GM11168 (cell line): ENCODE data around the gene DIPK2B.

ENCODE experiments used
- in situ Hi-C: fragments of 300-500 bp; cut with MboI; formaldehyde crosslinking; loops from one replicate; pipeline ENCODE4 v1.12.0; 2022; ENCODE audit warnings: low sequenced_read_pairs; ENCODE audit not compliant: unreplicated experiment

The DIPK2B gene

DNA sequence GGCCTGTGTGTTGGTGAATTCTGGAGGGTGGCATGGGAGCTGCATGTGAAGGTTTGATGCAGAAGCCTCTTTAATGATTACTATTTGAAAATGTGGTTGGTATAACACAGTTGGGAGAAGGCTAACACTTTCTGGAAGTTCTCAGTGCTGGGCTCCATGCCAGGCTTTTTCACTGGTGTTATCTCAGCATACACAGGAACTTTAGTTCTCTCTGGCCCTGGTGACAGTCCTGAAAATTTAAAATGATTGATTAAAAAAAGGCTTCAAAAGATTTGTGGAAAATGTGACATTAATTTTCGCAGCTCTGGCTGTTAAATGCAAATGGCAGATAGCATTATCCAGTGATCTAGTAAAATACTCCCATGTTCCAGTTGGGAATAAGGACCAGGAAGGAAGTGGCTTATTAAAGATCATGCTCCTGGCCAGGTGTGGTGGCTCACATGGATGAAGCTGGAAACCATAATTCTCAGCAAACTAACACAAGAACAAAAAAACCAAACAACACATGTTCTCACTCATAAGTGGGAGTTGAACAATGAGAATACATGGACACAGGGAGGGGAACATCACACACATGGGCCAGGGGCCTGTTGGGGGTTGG, 36.6 kb downstream of the DIPK2B start:
- in situ Hi-C loops, result no loop called here

DNA sequence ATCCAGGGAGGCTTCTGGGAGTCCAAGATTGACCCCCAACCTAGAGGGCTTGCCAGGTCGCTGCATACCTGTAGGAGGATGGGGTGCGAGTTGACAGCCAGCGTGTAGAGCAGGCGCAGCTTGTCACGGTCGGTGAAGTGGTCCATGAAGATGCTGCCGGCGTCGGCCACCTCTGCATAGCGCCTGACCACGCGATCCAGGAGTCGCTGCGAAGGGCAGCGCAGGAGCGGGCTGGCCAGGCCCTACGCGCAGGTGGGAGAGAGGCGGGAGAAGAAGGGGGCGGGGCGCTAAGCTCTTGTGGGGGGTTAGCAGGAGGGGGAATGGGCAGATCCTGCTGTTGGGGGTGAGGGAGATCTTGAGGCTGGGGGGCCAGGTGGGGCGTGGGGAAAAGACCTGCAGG, 43.0 kb downstream of the DIPK2B start:
- in situ Hi-C loops, result no loop called here

DNA sequence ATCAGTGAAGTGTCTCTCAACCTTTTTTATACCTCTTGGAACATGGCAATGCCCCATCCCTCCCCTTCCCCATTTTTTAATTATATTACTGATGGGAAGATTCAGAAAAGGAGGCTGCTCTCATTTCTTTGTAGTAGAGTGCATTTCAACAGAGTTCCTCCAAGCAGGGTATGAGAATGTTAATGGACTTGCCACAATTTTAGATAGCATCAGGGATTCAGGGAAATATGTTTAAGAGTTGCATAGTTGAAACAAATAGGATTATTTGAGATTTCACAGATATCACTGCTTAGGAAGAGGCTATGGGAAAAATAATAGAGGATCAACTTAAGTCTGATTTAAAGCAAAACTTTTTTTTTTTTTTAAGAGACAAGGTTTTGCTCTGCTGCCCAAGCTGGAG, 46.2 kb downstream of the DIPK2B start:
- in situ Hi-C loops, result no loop called here

DNA sequence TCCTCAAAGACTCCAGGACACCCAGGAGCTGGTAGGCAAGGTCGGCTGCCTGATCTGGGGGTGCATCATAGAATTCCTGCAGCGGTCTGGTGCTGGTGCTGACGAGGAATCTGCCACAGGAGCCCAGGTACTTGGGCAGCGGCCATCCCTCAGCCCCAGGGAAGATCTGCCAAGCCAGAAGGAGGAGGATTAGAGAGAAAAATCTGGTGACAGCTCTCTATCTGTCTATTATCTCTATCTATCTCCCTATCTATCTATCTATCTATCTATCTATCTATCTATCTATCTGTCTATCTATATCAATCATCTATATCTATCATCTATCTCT, 46.7 kb downstream of the DIPK2B start:
- in situ Hi-C loops, result no loop called here
